IMR-90 (cell line): ENCODE data around the gene CIBAR2. TPM values are rescaled to one million over a fixed set of nuclear protein-coding genes. Genes with fewer than 3 reads are reported as not detected.

Experiments
- ATAC-seq: fragments of 200-7000 bp; cut with Tn5 transposase; 2 replicates; pipeline ENCODE4 v1.9.1; 2020; ENCODE audit warnings: low read depth, mild to moderate bottlenecking, moderate library complexity
- BruUV-seq: library from RNA; stranded (reverse); fragments of 400-500 nt; replicated peaks from 2 replicates; lab custom pipeline; 2021; lab: Mats Ljungman, UMichigan
- CTCF ChIA-PET: fragments of 300-600 bp; formaldehyde crosslinking; extraction: SDS; loops from one replicate; lab custom pipeline; 2021; ENCODE audit warnings: antibody characterized with exemption; lab: Yijun Ruan, JAX
- POLR2A ChIA-PET: fragments of 300-600 bp; sonication (Branson Sonifier 250); formaldehyde crosslinking; loops from one replicate; lab custom pipeline; 2022; ENCODE audit warnings: antibody characterized with exemption; ENCODE audit not compliant: unreplicated experiment; lab: Charles Lee
- DNase-seq: peaks from one replicate; pipeline ENCODE4 v3.0.0; 2013
- H2AFZ ChIP-seq: replicated peaks from 2 replicates; pipeline ENCODE3; 2013; ENCODE audit warnings: low read length, mild to moderate bottlenecking; ENCODE audit not compliant: poor library complexity
- H2AK5ac ChIP-seq: 2 replicates; pipeline ENCODE4 v1.6.1; 2013; ENCODE audit warnings: low read depth, low read length, inconsistent platforms
- H2AK9ac ChIP-seq: replicated peaks from 2 replicates; pipeline ENCODE3; 2013; ENCODE audit warnings: mild to moderate bottlenecking, low read depth, low read length, moderate library complexity; ENCODE audit not compliant: poor library complexity
- H2BK120ac ChIP-seq: 2 replicates; pipeline ENCODE4 v1.6.1; 2013; ENCODE audit warnings: low read depth, low read length, inconsistent platforms
- H2BK15ac ChIP-seq: 3 replicates; pipeline ENCODE4 v1.6.1; 2013; ENCODE audit warnings: low read depth, low read length, inconsistent platforms
- H2BK20ac ChIP-seq: 2 replicates; pipeline ENCODE4 v1.6.1; 2013; ENCODE audit warnings: low read depth, mild to moderate bottlenecking, inconsistent platforms, low read length, moderate library complexity
- H2BK5ac ChIP-seq: 2 replicates; pipeline ENCODE4 v1.6.1; 2013; ENCODE audit warnings: mild to moderate bottlenecking, low read depth, low read length, inconsistent platforms; ENCODE audit not compliant: poor library complexity, severe bottlenecking
- H3K14ac ChIP-seq: replicated peaks from 2 replicates; pipeline ENCODE4 v1.6.1; 2013; ENCODE audit warnings: low read depth, low read length, inconsistent platforms
- H3K18ac ChIP-seq: 2 replicates; pipeline ENCODE4 v1.6.1; 2013; ENCODE audit warnings: low read depth, low read length, control low read depth
- H3K23ac ChIP-seq: 2 replicates; pipeline ENCODE4 v1.6.1; 2013; ENCODE audit warnings: low read depth, low read length, inconsistent platforms
- H3K27ac ChIP-seq: 2 replicates; pipeline ENCODE4 v1.5.1; 2013; ENCODE audit warnings: mild to moderate bottlenecking, control low read depth, low read length; ENCODE audit not compliant: insufficient read depth
- H3K27me3 ChIP-seq: 2 replicates; pipeline ENCODE4 v1.6.1; 2013; ENCODE audit warnings: low read length; ENCODE audit not compliant: control insufficient read depth, insufficient read depth
- H3K36me3 ChIP-seq: 2 replicates; pipeline ENCODE4 v1.6.1; 2013; ENCODE audit warnings: low read length, mixed read lengths; ENCODE audit not compliant: control insufficient read depth, insufficient read depth
- H3K4ac ChIP-seq: 2 replicates; pipeline ENCODE4 v1.6.1; 2013; ENCODE audit warnings: low read depth, low read length, inconsistent platforms
- H3K4me1 ChIP-seq: 2 replicates; pipeline ENCODE4 v1.6.1; 2013; ENCODE audit warnings: low read length, mixed read lengths; ENCODE audit not compliant: control insufficient read depth, insufficient read depth
- H3K4me2 ChIP-seq: 2 replicates; pipeline ENCODE4 v1.6.1; 2013; ENCODE audit warnings: low read depth, mild to moderate bottlenecking, control low read depth, low read length, moderate library complexity
- H3K4me3 ChIP-seq: 2 replicates; pipeline ENCODE4 v1.5.1; 2013; ENCODE audit warnings: low read depth, mild to moderate bottlenecking, control low read depth, low read length, moderate library complexity; ENCODE audit not compliant: insufficient read depth
- H3K56ac ChIP-seq: 2 replicates; pipeline ENCODE4 v1.6.1; 2013; ENCODE audit warnings: low read length, inconsistent platforms; ENCODE audit not compliant: insufficient read depth; ENCODE audit errors: extremely low read depth
- H3K79me1 ChIP-seq, 2 experiments: 2 replicates each; pipeline ENCODE4 v1.6.1; 2013; ENCODE audit warnings: low read length in 2 of 2, inconsistent platforms in 1 of 2, low read depth in 1 of 2
- H3K9ac ChIP-seq: 2 replicates; pipeline ENCODE4 v1.6.1; 2013; ENCODE audit warnings: low read depth, low read length, control low read depth
- H3K9me1 ChIP-seq: 2 replicates; pipeline ENCODE4 v1.6.1; 2013; ENCODE audit warnings: low read length, inconsistent platforms; ENCODE audit not compliant: insufficient read depth
- H3K9me3 ChIP-seq: 2 replicates; pipeline ENCODE4 v1.6.1; 2013; ENCODE audit warnings: low read length; ENCODE audit not compliant: control insufficient read depth, insufficient read depth
- H4K20me1 ChIP-seq: 2 replicates; pipeline ENCODE4 v1.6.1; 2013; ENCODE audit warnings: low read length, inconsistent platforms; ENCODE audit not compliant: insufficient read depth
- H4K5ac ChIP-seq: 2 replicates; pipeline ENCODE4 v1.6.1; 2013; ENCODE audit warnings: mild to moderate bottlenecking, low read depth, low read length, control low read depth
- H4K8ac ChIP-seq, 2 experiments: 2 replicates each; pipeline ENCODE4 v1.6.1; 2013; ENCODE audit warnings: low read depth in 2 of 2, low read length in 2 of 2, control low read depth in 1 of 2, inconsistent platforms in 1 of 2
- H4K91ac ChIP-seq: 2 replicates; pipeline ENCODE4 v1.6.1; 2013; ENCODE audit warnings: low read depth, low read length, inconsistent platforms; ENCODE audit not compliant: insufficient read depth
- BHLHE40 ChIP-seq: fragments of 150-350 bp; IDR thresholded peaks from 2 replicates; pipeline ENCODE4 v1.6.1; 2016; ENCODE audit warnings: mild to moderate bottlenecking, low read depth, low read length
- CHD1 ChIP-seq: IDR thresholded peaks from 2 replicates; pipeline ENCODE4 v1.6.1; 2012; ENCODE audit warnings: low read depth, low read length, improper control_type of control experiment
- ELK1 ChIP-seq: fragments of 150-350 bp; IDR thresholded peaks from 2 replicates; pipeline ENCODE4 v1.6.1; 2016; ENCODE audit warnings: low read depth, mild to moderate bottlenecking, low read length, moderate library complexity, borderline replicate concordance
- FOS ChIP-seq: fragments of 150-350 bp; IDR thresholded peaks from 2 replicates; pipeline ENCODE4 v1.6.1; 2016; ENCODE audit warnings: low read depth, low read length
- MAFK ChIP-seq: IDR thresholded peaks from 2 replicates; pipeline ENCODE4 v1.6.1; 2012; ENCODE audit warnings: low read depth, low read length, improper control_type of control experiment
- MAZ ChIP-seq: IDR thresholded peaks from 2 replicates; pipeline ENCODE4 v1.6.1; 2012; ENCODE audit warnings: low read depth, mild to moderate bottlenecking, low read length, improper control_type of control experiment, moderate library complexity, borderline replicate concordance
- MXI1 ChIP-seq: IDR thresholded peaks from 2 replicates; pipeline ENCODE4 v1.6.1; 2012; ENCODE audit warnings: low read depth, mild to moderate bottlenecking, low read length, moderate library complexity, borderline replicate concordance
- NFE2L2 ChIP-seq: fragments of 150-350 bp; IDR thresholded peaks from 2 replicates; pipeline ENCODE4 v1.6.1; 2016; ENCODE audit warnings: low read depth, mild to moderate bottlenecking, low read length
- POLR2A ChIP-seq: IDR thresholded peaks from 2 replicates; pipeline ENCODE4 v1.6.1; 2012; ENCODE audit warnings: mild to moderate bottlenecking, low read depth, low read length
- RAD21 ChIP-seq: IDR thresholded peaks from 2 replicates; pipeline ENCODE4 v1.6.1; 2012; ENCODE audit warnings: low read length, improper control_type of control experiment
- RFX5 ChIP-seq: IDR thresholded peaks from 2 replicates; pipeline ENCODE4 v1.8.0; 2012; ENCODE audit warnings: low read depth, mild to moderate bottlenecking, low read length, moderate library complexity
- SMC3 ChIP-seq: fragments of 150-350 bp; IDR thresholded peaks from 2 replicates; pipeline ENCODE4 v1.6.1; 2016; ENCODE audit warnings: low read depth, mild to moderate bottlenecking, antibody characterized with exemption, low read length, moderate library complexity
- USF2 ChIP-seq: fragments of 150-350 bp; IDR thresholded peaks from 2 replicates; pipeline ENCODE4 v1.6.1; 2017; ENCODE audit warnings: mild to moderate bottlenecking, antibody characterized with exemption, low read length, low read depth
- WGBS, 2 experiments: methylation state at CpG; one replicate each; pipeline versions ENCODE4 v1.1.5 to v1.1.7; 2013; ENCODE audit warnings: missing lambda C conversion rate in 2 of 2; ENCODE audit not compliant: insufficient read length in 1 of 2; ENCODE audit errors: extremely low coverage in 2 of 2; 5-methylcytosine and 5-hydroxymethylcytosine counted together
- dilution Hi-C: fragments of 300-500 bp; cut with HindIII; formaldehyde crosslinking; loops from one replicate; pipeline ENCODE4 v1.14.3; 2018; ENCODE audit warnings: low sequenced_read_pairs; ENCODE audit not compliant: unreplicated experiment
- in situ Hi-C: fragments of 300-500 bp; cut with MboI; formaldehyde crosslinking; loops from 3 replicates; pipeline ENCODE4 v1.14.3; 2019; ENCODE audit warnings: low sequenced_read_pairs, inconsistent platforms, mixed read lengths
- intact Hi-C: fragments of 100-400 bp; cut with micrococcal nuclease; formaldehyde crosslinking; loops from 2 replicates; pipeline ENCODE4 v1.10.0; 2022
- polyA plus RNA-seq, 3 experiments: library from polyadenylated mRNA; depleted of rRNA; stranded (reverse); fragments of >200 nt; gene quantifications; 2 replicates each; pipeline ENCODE4 v1.2.3, GENCODE V29; 2012; ENCODE audit warnings: low replicate concordance in 1 of 3
- total RNA-seq: library from RNA; depleted of rRNA; stranded (reverse); fragments of >200 nt; gene quantifications from 2 replicates; pipeline ENCODE4 v1.2.3, GENCODE V29; 2012

Gene CIBAR2
- total and polyA plus RNA-seq, 2 of the 4 experiments (the other 2 are of a cell fraction), result 0.18 to 0.24 TPM

GRCh38 chr16:85084841-85085510, 27.3 kb downstream of the CIBAR2 start:
- Histone ChIP-seq H4K20me1 (no peaks in the 10 kb centered on the region), H2BK5ac (no peak overlapping the region), H2AK9ac (no peak overlapping the region), H3K56ac (no peak overlapping the region), H3K4me3 (no peak overlapping the region), H3K36me3 (peaks cover 11% of the 10 kb centered on the region; the same call in 1 of the 2 replicates), H2AK5ac (no peak overlapping the region), H3K9me3 (no peaks in the 10 kb centered on the region), H3K27ac (no peak overlapping the region), H3K4me2 (no peak overlapping the region), H3K4ac (no peak overlapping the region), H2BK120ac (no peak overlapping the region), H4K91ac (no peak overlapping the region), H3K23ac (no peak overlapping the region), H3K4me1 (peaks cover 4% of the 10 kb centered on the region; the same call in 1 of the 2 replicates), H2BK15ac (no peak overlapping the region), H4K5ac (no peak overlapping the region), H2BK20ac (no peak overlapping the region), H3K27me3 (no peaks in the 10 kb centered on the region), H3K9me1 (no peaks in the 10 kb centered on the region), H4K8ac (no peak overlapping the region), H3K14ac (no peak overlapping the region), H2AFZ (no peak overlapping the region), H3K18ac (no peak overlapping the region), H3K9ac (no peak overlapping the region), H3K79me1 (no peaks in the 10 kb centered on the region)
- CTCF ChIA-PET, result no interaction called here
- in situ Hi-C loops (no loop called here), intact Hi-C loops (loop anchor here (10.0 kb wide), 1 partner anchor 330 kb away; no protein-coding TSS in a partner anchor), dilution Hi-C loops (no loop called here)
- TF ChIP-seq ELK1, result no peak
- TF ChIP-seq CHD1, result no peak
- TF ChIP-seq MXI1, result no peak
- no peak for TF ChIP-seq RFX5
- no peak for TF ChIP-seq POLR2A
- no peak for TF ChIP-seq FOS
- no peak for TF ChIP-seq SMC3
- TF ChIP-seq BHLHE40, result no peak
- no peak for TF ChIP-seq MAZ
- no peak for TF ChIP-seq MAFK
- TF ChIP-seq RAD21, result no peak
- no peak for TF ChIP-seq NFE2L2
- no peak for TF ChIP-seq USF2
- no TSS peak for BruUV-seq
- POLR2A ChIA-PET, result no interaction called here
- DNase-seq (no peak), ATAC-seq (no peak)
- WGBS, 2 experiments, result 84% methylated on average over 8 of the region's 16 CpGs; no CpG with 5 or more reads in 1 of the 2 experiments
